ENCODE measurements around the gene ARPC5L.
"Not testable (repeated sequence)": the region's sequence is repeated elsewhere in the genome, so short reads cannot be mapped to it uniquely, and the experiment has no call there.

DNA sequence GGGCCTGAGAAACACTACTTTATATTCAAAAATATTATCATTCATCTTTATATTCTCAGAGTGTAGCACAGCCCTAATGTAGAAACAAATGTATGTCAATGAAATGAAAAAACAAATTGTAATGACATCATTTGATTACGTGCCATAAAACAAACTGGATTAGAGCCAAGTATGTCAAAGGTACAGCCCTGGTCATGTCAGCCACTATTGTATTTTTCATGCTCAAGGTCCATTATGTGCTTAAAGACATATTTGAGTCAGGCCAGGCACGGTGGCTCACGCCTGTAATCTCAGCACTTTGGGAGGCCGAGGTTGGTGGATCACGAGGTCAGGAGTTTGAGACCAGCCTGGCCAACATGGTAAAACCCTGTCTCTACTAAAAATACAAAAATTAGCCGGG lies 58.5 kb downstream of the ARPC5L start:
- TF ChIP-seq, protein P1, sequence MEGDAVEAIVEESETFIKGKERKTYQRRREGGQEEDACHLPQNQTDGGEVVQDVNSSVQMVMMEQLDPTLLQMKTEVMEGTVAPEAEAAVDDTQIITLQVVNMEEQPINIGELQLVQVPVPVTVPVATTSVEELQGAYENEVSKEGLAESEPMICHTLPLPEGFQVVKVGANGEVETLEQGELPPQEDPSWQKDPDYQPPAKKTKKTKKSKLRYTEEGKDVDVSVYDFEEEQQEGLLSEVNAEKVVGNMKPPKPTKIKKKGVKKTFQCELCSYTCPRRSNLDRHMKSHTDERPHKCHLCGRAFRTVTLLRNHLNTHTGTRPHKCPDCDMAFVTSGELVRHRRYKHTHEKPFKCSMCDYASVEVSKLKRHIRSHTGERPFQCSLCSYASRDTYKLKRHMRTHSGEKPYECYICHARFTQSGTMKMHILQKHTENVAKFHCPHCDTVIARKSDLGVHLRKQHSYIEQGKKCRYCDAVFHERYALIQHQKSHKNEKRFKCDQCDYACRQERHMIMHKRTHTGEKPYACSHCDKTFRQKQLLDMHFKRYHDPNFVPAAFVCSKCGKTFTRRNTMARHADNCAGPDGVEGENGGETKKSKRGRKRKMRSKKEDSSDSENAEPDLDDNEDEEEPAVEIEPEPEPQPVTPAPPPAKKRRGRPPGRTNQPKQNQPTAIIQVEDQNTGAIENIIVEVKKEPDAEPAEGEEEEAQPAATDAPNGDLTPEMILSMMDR (conservative IDR thresholded peaks at IDR 0.05): not testable (repeated sequence)
- TF ChIP-seq ZFX (IDR thresholded peaks at IDR 0.05): not testable (repeated sequence)
